Transverse colon (tissue), 4 donors: ENCODE data around the gene NDUFB7. TPM values are rescaled to one million over a fixed set of nuclear protein-coding genes. Genes with fewer than 3 reads are reported as not detected.

Experiments
- DNase-seq: peaks from one replicate; pipeline ENCODE4 v3.0.0-alpha.2; 2019
- H3K27ac ChIP-seq, 4 donors: fragments of 200-600 bp; sonication (generic); 2 replicates each; pipeline ENCODE4 v1.5.1; 2016 to 2018; ENCODE audit warnings: inconsistent platforms in 4 of 4
- H3K27me3 ChIP-seq: fragments of 200-600 bp; sonication (generic); 2 replicates; pipeline ENCODE4 v1.5.1; 2017; ENCODE audit warnings: inconsistent platforms
- H3K36me3 ChIP-seq, 4 donors: fragments of 200-600 bp; sonication (generic); 2 replicates each; pipeline ENCODE4 v1.5.1; 2017 to 2019; ENCODE audit warnings: inconsistent platforms in 4 of 4
- H3K4me1 ChIP-seq, 4 donors: fragments of 200-600 bp; sonication (generic); 2 replicates each; pipeline ENCODE4 v1.5.1; 2017 to 2020; ENCODE audit warnings: inconsistent platforms in 4 of 4
- H3K4me3 ChIP-seq, 4 donors: fragments of 200-600 bp; sonication (generic); 1 replicate in 1 of 4; 2 replicates in 3 of 4; pipeline versions ENCODE4 v1.5.1 to v1.6.1; 2017 to 2019; ENCODE audit warnings: inconsistent platforms in 4 of 4
- H3K9me3 ChIP-seq, 2 donors: fragments of 200-600 bp; sonication (generic); 2 replicates each; pipeline ENCODE4 v1.5.1; 2017 to 2019; ENCODE audit warnings: inconsistent platforms in 2 of 2
- EP300 ChIP-seq: sonication (generic); formaldehyde crosslinking; IDR thresholded peaks from one replicate; pipeline ENCODE4 v1.6.1; 2017; ENCODE audit warnings: antibody characterized with exemption, low read depth
- POLR2A ChIP-seq: fragments of 450-650 bp; IDR thresholded peaks from one replicate; pipeline ENCODE4 v1.6.1; 2016; ENCODE audit warnings: antibody characterized with exemption, mild to moderate bottlenecking, moderate library complexity
- POLR2AphosphoS5 ChIP-seq, 3 donors: sonication (generic); formaldehyde crosslinking; IDR thresholded peaks; one replicate each; pipeline ENCODE4 v1.6.1; 2016; ENCODE audit warnings: antibody characterized with exemption in 3 of 3
- WGBS, 2 donors: methylation state at CpG; one replicate each; pipeline ENCODE4 v1.1.5; 2018; ENCODE audit warnings: low coverage in 1 of 2; 5-methylcytosine and 5-hydroxymethylcytosine counted together
- in situ Hi-C, 4 donors: fragments of 200-750 bp; cut with MboI; loops; one replicate each; pipeline versions ENCODE4 v1.15.0 to v1.15.1; 2017; ENCODE audit warnings: low sequenced_read_pairs in 3 of 4, low pct_ligation_motif_present in 1 of 4, low pct_unique_long_range_greater_than_20kb in 1 of 4
- intact Hi-C: fragments of 100-400 bp; cut with DNase I; formaldehyde crosslinking; loops from one replicate; pipeline ENCODE4 v1.15.1; 2023; ENCODE audit warnings: low total_unique reads
- total RNA-seq, 4 donors: library from RNA; depleted of rRNA; stranded (reverse); fragments of >200 nt; gene quantifications; one replicate each; pipeline ENCODE4 v1.1.0, GENCODE V29; 2016
- TF ChIP-seq, protein P1 (sequence below), 5 experiments: fragments of 200-600 bp in 3 of 5; fragments of 450-650 bp in 2 of 5; sonication (generic) in 3 of 5; IDR thresholded peaks; 1 replicate in 2 of 5; 2 replicates in 3 of 5; pipeline ENCODE4 v1.5.1; 2016 to 2017; ENCODE audit warnings: antibody characterized with exemption in 5 of 5, inconsistent platforms in 3 of 5, mild to moderate bottlenecking in 2 of 5, moderate library complexity in 1 of 5

Gene NDUFB7
- total RNA-seq, 4 donors from 2014 or later, result 380 to 710 (median 454) TPM

DNA sequence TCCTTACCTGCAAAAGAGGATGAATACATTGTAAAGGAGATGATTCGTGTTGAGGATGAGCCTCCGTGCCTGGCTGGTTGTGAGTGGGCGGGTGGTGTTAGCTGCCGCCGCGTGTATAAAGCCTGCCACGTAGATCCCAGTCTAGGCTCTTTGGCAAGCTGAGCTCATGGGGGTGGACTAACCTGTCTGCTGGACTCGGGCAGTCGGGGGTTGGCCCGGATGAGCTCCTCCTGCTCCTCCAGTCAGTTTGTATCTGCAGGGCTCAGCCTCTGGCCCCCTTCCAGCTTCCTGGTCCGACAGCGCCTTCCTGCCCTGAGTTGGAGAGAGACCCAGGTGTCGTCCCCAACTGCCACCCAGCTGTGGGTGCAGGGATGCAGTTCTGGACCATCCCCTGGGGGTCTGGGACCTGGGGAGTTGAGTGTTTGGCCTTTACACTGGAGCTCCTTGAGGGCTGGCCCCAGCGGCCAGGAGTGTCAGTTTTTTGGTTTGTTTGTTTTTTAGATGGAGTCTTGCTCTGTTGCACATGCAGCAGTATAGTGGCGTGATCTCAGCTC lies 21.6 kb downstream of the NDUFB7 start:
- H3K4me1 ChIP-seq, result peaks cover 6 to 35% (median 21%) of the 10 kb centered on the region in 4 donors
- DNase-seq, result peak; percentile 85
- 44% methylated on average over 15 of the region's 15 CpGs; no CpG with 5 or more reads in 1 of the 2 donors for WGBS, 2 donors
- intact Hi-C loops, result no loop called here
- in situ Hi-C loops, result loop anchor here in 1 of 4 donors (25.0 kb wide), 1 partner anchor 337 kb away; the partner anchor contains the start of gene OR7A17
- TF ChIP-seq, protein P1, sequence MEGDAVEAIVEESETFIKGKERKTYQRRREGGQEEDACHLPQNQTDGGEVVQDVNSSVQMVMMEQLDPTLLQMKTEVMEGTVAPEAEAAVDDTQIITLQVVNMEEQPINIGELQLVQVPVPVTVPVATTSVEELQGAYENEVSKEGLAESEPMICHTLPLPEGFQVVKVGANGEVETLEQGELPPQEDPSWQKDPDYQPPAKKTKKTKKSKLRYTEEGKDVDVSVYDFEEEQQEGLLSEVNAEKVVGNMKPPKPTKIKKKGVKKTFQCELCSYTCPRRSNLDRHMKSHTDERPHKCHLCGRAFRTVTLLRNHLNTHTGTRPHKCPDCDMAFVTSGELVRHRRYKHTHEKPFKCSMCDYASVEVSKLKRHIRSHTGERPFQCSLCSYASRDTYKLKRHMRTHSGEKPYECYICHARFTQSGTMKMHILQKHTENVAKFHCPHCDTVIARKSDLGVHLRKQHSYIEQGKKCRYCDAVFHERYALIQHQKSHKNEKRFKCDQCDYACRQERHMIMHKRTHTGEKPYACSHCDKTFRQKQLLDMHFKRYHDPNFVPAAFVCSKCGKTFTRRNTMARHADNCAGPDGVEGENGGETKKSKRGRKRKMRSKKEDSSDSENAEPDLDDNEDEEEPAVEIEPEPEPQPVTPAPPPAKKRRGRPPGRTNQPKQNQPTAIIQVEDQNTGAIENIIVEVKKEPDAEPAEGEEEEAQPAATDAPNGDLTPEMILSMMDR (IDR thresholded peaks at IDR 0.05), result peak in 1 of 5 experiments; percentile 8
- TF ChIP-seq EP300, result no peak
- peaks cover 0 to 5% (median 0%) of the 10 kb centered on the region in 4 donors for H3K36me3 ChIP-seq
- H3K27ac ChIP-seq, result peak overlapping the region; percentile 62 to 82 (median 71)
- no peaks in the 10 kb centered on the region for H3K27me3 ChIP-seq
- H3K4me3 ChIP-seq, result no peak overlapping the region
- no peaks in the 10 kb centered on the region for H3K9me3 ChIP-seq

DNA sequence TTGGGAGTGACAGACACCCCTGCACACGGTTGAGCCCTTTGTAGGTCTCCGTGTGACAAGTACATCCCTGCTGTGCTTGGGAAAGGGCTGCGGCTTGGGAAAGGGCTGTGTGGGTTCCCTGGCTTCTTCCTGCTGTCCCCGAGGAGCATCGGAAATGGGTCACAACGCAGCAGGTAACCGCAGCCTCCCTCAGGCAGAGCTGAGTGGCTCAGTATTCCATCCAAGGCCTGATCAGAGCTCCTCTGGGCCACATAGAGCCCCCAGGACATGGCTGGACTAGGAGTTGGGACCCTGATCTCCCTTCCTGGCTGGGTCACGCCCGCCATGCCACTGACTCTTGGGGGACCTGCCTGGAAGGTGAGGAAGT lies 26.2 kb downstream of the NDUFB7 start:
- intact Hi-C loops, result no loop called here
- peaks cover under 1 to 22% (median 13%) of the 10 kb centered on the region in 4 donors for H3K4me1 ChIP-seq
- no peak overlapping the region for H3K27ac ChIP-seq
- peaks cover 0 to 5% (median 0%) of the 10 kb centered on the region in 4 donors for H3K36me3 ChIP-seq
- no peaks in the 10 kb centered on the region for H3K9me3 ChIP-seq
- H3K4me3 ChIP-seq, result no peak overlapping the region
- 89% methylated on average over 9 of the region's 9 CpGs; no CpG with 5 or more reads in 1 of the 2 donors for WGBS, 2 donors
- H3K27me3 ChIP-seq, result no peaks in the 10 kb centered on the region
- in situ Hi-C loops, result no loop called here
- TF ChIP-seq EP300, result no peak
- TF ChIP-seq POLR2A, result no peak
- TF ChIP-seq POLR2AphosphoS5 (IDR thresholded peaks at IDR 0.05), result no peak
- TF ChIP-seq, protein P1 (IDR thresholded peaks at IDR 0.05), result no peak
- no peak for DNase-seq

DNA sequence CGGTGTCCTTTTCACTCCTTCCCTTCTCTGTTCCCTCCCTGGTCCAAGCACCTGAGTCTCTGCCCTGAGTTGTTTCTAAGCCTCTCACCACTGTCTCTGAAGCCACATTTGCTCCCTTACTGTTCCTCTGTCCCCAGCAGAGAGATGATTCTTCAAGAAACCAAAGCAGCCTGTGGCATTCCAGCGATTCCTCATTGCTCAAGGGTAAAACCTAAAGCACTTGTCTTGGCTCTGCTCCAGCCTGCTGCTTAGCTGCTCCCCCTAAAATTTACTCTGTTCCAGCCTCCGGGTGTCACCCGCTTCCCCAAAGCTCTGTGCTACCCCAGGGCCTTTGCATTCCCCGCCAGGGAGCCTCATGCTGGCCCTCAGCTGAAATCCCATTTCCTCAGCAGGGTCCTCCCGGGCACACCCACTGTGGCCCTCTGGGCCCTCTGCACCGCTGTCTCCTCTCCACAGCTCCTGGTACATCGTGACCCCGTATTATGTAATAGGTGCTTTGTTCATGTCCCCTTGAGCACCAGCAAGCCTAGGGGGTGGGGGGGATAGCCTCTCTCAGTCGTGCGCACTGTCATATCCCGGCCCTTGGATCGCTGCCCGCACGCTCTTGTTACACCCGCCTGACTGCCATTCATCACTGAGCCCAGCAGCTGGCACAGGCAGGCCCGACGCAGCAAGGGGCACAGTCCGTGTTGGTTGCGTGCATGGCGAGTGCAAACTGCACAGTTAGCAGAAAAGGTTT lies 26.7 kb downstream of the NDUFB7 start:
- Histone ChIP-seq H3K4me1 (peaks cover 0 to 16% (median 9%) of the 10 kb centered on the region in 4 donors), H3K9me3 (no peaks in the 10 kb centered on the region), H3K27me3 (no peaks in the 10 kb centered on the region), H3K36me3 (peaks cover 0 to 5% (median 0%) of the 10 kb centered on the region in 4 donors), H3K27ac (no peak overlapping the region), H3K4me3 (no peak overlapping the region)
- in situ Hi-C loops, result no loop called here
- WGBS, 2 donors, result 83% methylated on average over 21 of the region's 21 CpGs; no CpG with 5 or more reads in 1 of the 2 donors
- peak; percentile 42 for DNase-seq
- intact Hi-C loops, result no loop called here
- TF ChIP-seq, protein P1 (IDR thresholded peaks at IDR 0.05), result no peak
- TF ChIP-seq POLR2A (no peak), POLR2AphosphoS5 (IDR thresholded peaks at IDR 0.05) (no peak), EP300 (no peak)

DNA sequence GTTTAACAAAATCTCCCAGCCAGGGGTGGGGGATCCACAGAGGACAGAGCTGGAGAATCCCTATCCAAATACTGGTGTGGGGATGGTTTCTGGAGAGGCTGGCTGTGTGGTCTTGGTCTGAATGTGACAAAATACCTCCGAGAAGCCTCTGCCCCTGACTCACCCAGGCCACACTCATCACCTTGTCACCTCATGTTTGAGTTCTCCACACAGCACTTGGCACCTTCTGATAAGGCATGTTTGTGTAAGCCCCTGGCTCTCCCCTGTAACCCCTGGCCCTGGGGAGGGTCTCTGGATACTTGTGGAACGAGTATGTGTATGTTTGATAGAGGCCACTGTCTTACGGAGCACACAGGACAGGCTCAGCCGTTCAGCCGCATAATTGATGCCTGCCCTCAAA lies 27.8 kb downstream of the NDUFB7 start:
- Histone ChIP-seq H3K9me3 (no peaks in the 10 kb centered on the region), H3K27ac (no peak overlapping the region), H3K36me3 (peaks cover 0 to 5% (median 0%) of the 10 kb centered on the region in 4 donors), H3K4me3 (no peak overlapping the region), H3K4me1 (peaks cover 0 to 8% (median 4%) of the 10 kb centered on the region in 4 donors), H3K27me3 (no peaks in the 10 kb centered on the region)
- TF ChIP-seq POLR2AphosphoS5 (IDR thresholded peaks at IDR 0.05) (no peak), EP300 (no peak), POLR2A (no peak)
- TF ChIP-seq, protein P1 (IDR thresholded peaks at IDR 0.05), result no peak
- in situ Hi-C loops (no loop called here), intact Hi-C loops (no loop called here)
- DNase-seq, result no peak
- 86% methylated on average over 5 of the region's 5 CpGs; no CpG with 5 or more reads in 1 of the 2 donors for WGBS, 2 donors
